Loucy (cell line): Measurements from ENCODE around the gene RASSF4.
A peak's percentile ranks its signal among the peaks of the same experiment; 100 is the strongest.

Experiments
- H2AFZ ChIP-seq: fragments of 200-600 bp; sonication (generic); 2 replicates; pipeline ENCODE4 v1.6.0; 2016; ENCODE audit warnings: antibody characterized with exemption, mild to moderate bottlenecking, low read length, moderate library complexity
- H3F3A ChIP-seq: fragments of 200-600 bp; 2 replicates; pipeline ENCODE4 v1.6.0; 2016; ENCODE audit warnings: antibody characterized with exemption, low read depth, mild to moderate bottlenecking
- H3K27me3 ChIP-seq: fragments of 200-600 bp; sonication (generic); 2 replicates; pipeline ENCODE4 v1.6.1; 2014; ENCODE audit warnings: low read length, mild to moderate bottlenecking; ENCODE audit not compliant: insufficient read depth, poor library complexity, severe bottlenecking
- H3K36me3 ChIP-seq: fragments of 200-600 bp; sonication (generic); 2 replicates; pipeline ENCODE4 v1.6.1; 2016; ENCODE audit warnings: low read length; ENCODE audit not compliant: insufficient read depth
- H3K4me1 ChIP-seq: fragments of 200-600 bp; sonication (generic); 2 replicates; pipeline ENCODE4 v1.5.1; 2014; ENCODE audit warnings: low read length, mild to moderate bottlenecking; ENCODE audit not compliant: insufficient read depth, poor library complexity, severe bottlenecking
- H3K4me2 ChIP-seq: fragments of 200-600 bp; sonication (generic); 2 replicates; pipeline ENCODE4 v1.6.0; 2014; ENCODE audit warnings: antibody characterized with exemption, low read length, low read depth, mild to moderate bottlenecking; ENCODE audit not compliant: poor library complexity, severe bottlenecking
- H3K4me3 ChIP-seq: fragments of 200-600 bp; sonication (generic); 2 replicates; pipeline ENCODE4 v1.5.1; 2014; ENCODE audit warnings: low read length, mild to moderate bottlenecking, mixed read lengths; ENCODE audit not compliant: poor library complexity, severe bottlenecking
- H3K79me2 ChIP-seq: fragments of 200-600 bp; sonication (generic); 2 replicates; pipeline ENCODE4 v1.6.1; 2014; ENCODE audit warnings: low read length; ENCODE audit not compliant: insufficient read depth
- H3K9ac ChIP-seq: fragments of 200-600 bp; sonication (generic); 2 replicates; pipeline ENCODE4 v1.6.0; 2014; ENCODE audit warnings: mild to moderate bottlenecking, low read depth, low read length, moderate library complexity; ENCODE audit not compliant: poor library complexity, severe bottlenecking
- H3K9me2 ChIP-seq: fragments of 200-600 bp; sonication (generic); replicated peaks from 2 replicates; pipeline ENCODE4 v1.6.1; 2016; ENCODE audit warnings: low read depth, low read length, mixed read lengths
- H3K9me3 ChIP-seq: fragments of 200-600 bp; sonication (generic); 2 replicates; pipeline ENCODE4 v1.6.1; 2014; ENCODE audit warnings: mild to moderate bottlenecking, antibody characterized with exemption, low read length, low read depth; ENCODE audit not compliant: insufficient read depth
- H4K20me1 ChIP-seq: fragments of 200-600 bp; sonication (generic); 2 replicates; pipeline ENCODE4 v1.6.0; 2014; ENCODE audit warnings: antibody characterized with exemption, low read length, mild to moderate bottlenecking; ENCODE audit not compliant: insufficient read depth, poor library complexity, severe bottlenecking
- EZH2phosphoT487 ChIP-seq: fragments of 200-600 bp; IDR thresholded peaks from 2 replicates; pipeline ENCODE4 v1.6.1; 2018; ENCODE audit warnings: antibody characterized with exemption, mild to moderate bottlenecking, moderate library complexity, borderline replicate concordance
- TF ChIP-seq, protein P1 (sequence below): fragments of 200-600 bp; sonication (generic); conservative IDR thresholded peaks from 2 replicates; pipeline ENCODE4 v1.5.1; 2014; ENCODE audit warnings: mild to moderate bottlenecking, antibody characterized with exemption, low read length

RASSF4 gene

GRCh38 chr10:44961230-44961571 lies 1.6 kb downstream of the RASSF4 start:
- Histone ChIP-seq H3K4me3 (peak overlapping the region; percentile 88), H3K9me3 (no peaks in the 10 kb centered on the region), H3F3A (no peaks in the 10 kb centered on the region), H2AFZ (no peak overlapping the region), H3K36me3 (no peaks in the 10 kb centered on the region), H3K4me1 (peaks cover 60% of the 10 kb centered on the region), H3K9ac (peak overlapping the region; percentile 72), H3K27me3 (no peaks in the 10 kb centered on the region), H3K4me2 (peak overlapping the region; percentile 83), H3K9me2 (no peaks in the 10 kb centered on the region), H3K79me2 (peaks cover 10% of the 10 kb centered on the region; the same call in 1 of the 2 replicates), H4K20me1 (no peaks in the 10 kb centered on the region)
- TF ChIP-seq, protein P1, sequence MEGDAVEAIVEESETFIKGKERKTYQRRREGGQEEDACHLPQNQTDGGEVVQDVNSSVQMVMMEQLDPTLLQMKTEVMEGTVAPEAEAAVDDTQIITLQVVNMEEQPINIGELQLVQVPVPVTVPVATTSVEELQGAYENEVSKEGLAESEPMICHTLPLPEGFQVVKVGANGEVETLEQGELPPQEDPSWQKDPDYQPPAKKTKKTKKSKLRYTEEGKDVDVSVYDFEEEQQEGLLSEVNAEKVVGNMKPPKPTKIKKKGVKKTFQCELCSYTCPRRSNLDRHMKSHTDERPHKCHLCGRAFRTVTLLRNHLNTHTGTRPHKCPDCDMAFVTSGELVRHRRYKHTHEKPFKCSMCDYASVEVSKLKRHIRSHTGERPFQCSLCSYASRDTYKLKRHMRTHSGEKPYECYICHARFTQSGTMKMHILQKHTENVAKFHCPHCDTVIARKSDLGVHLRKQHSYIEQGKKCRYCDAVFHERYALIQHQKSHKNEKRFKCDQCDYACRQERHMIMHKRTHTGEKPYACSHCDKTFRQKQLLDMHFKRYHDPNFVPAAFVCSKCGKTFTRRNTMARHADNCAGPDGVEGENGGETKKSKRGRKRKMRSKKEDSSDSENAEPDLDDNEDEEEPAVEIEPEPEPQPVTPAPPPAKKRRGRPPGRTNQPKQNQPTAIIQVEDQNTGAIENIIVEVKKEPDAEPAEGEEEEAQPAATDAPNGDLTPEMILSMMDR, result no peak
- no peak for TF ChIP-seq EZH2phosphoT487

GRCh38 chr10:44961931-44962750 lies 2.5 kb downstream of the RASSF4 start:
- no peaks in the 10 kb centered on the region for H3F3A ChIP-seq
- no peaks in the 10 kb centered on the region for H3K36me3 ChIP-seq
- no peaks in the 10 kb centered on the region for H3K27me3 ChIP-seq
- H3K4me2 ChIP-seq, result peak overlapping the region; percentile 83
- no peak overlapping the region for H2AFZ ChIP-seq
- peaks cover 10% of the 10 kb centered on the region; the same call in 1 of the 2 replicates for H3K79me2 ChIP-seq
- TF ChIP-seq EZH2phosphoT487, result no peak
- TF ChIP-seq, protein P1, result no peak
- no peaks in the 10 kb centered on the region for H3K9me2 ChIP-seq
- no peak overlapping the region for H3K4me3 ChIP-seq
- no peaks in the 10 kb centered on the region for H4K20me1 ChIP-seq
- peak overlapping the region; percentile 72 for H3K9ac ChIP-seq
- H3K9me3 ChIP-seq, result no peaks in the 10 kb centered on the region
- peaks cover 68% of the 10 kb centered on the region for H3K4me1 ChIP-seq

GRCh38 chr10:44962870-44963738 lies 3.5 kb downstream of the RASSF4 start:
- no peaks in the 10 kb centered on the region for H3F3A ChIP-seq
- H3K9me2 ChIP-seq, result no peaks in the 10 kb centered on the region
- H3K4me1 ChIP-seq, result peaks cover 73% of the 10 kb centered on the region
- no peaks in the 10 kb centered on the region for H4K20me1 ChIP-seq
- no peak overlapping the region for H2AFZ ChIP-seq
- H3K27me3 ChIP-seq, result no peaks in the 10 kb centered on the region
- H3K9me3 ChIP-seq, result no peaks in the 10 kb centered on the region
- no peak for TF ChIP-seq EZH2phosphoT487
- TF ChIP-seq, protein P1, result peak; percentile 50
- no peak overlapping the region for H3K4me3 ChIP-seq
- peak overlapping the region; percentile 26 for H3K4me2 ChIP-seq
- H3K79me2 ChIP-seq, result peaks cover 10% of the 10 kb centered on the region; the same call in 1 of the 2 replicates
- H3K9ac ChIP-seq, result peak overlapping the region; percentile 2
- H3K36me3 ChIP-seq, result no peaks in the 10 kb centered on the region
